ENCODE data around the gene REEP1. TPM values are rescaled to one million over a fixed set of nuclear protein-coding genes. Genes with fewer than 3 reads are reported as not detected.

Gene REEP1
- 36.9 TPM for polyA plus RNA-seq
- long read RNA-seq, donor 1, partial matches to known transcripts, result 7 of 10 reads
- long read RNA-seq, donor 1, other reads (novel, unspliced or antisense), result 0 of 10 reads
- long read RNA-seq, donor 2, transcript REEP1-201 (7 exons, 3,857 nt), result major isoform, 7 of 7 reads
- long read RNA-seq, donor 2, partial matches to known transcripts, result 0 of 7 reads
- long read RNA-seq, donor 2, other reads (novel, unspliced or antisense), result 0 of 7 reads
- long read RNA-seq, donor 3, result 0 reads
- long read RNA-seq, donor 4, partial matches to known transcripts, result 0 of 1 reads
- long read RNA-seq, donor 4, other reads (novel, unspliced or antisense), result 0 of 1 reads
- long read RNA-seq, donor 5, transcript REEP1-201 (7 exons, 3,857 nt), result major isoform, 7 of 7 reads
- long read RNA-seq, donor 5, partial matches to known transcripts, result 0 of 7 reads
- long read RNA-seq, donor 5, other reads (novel, unspliced or antisense), result 0 of 7 reads
- long read RNA-seq, donor 6, transcript REEP1-201 (7 exons, 3,857 nt), result major isoform, 6 of 6 reads
- long read RNA-seq, donor 6, partial matches to known transcripts, result 0 of 6 reads
- long read RNA-seq, donor 6, other reads (novel, unspliced or antisense), result 0 of 6 reads
- long read RNA-seq, donor 7, transcript REEP1-201 (7 exons, 3,857 nt), result major isoform, 6 of 6 reads
- long read RNA-seq, donor 7, partial matches to known transcripts, result 0 of 6 reads
- long read RNA-seq, donor 7, other reads (novel, unspliced or antisense), result 0 of 6 reads
- long read RNA-seq, donor 8, transcript REEP1-201 (7 exons, 3,857 nt), result major isoform, 10 of 10 reads
- long read RNA-seq, donor 8, partial matches to known transcripts, result 0 of 10 reads
- long read RNA-seq, donor 8, other reads (novel, unspliced or antisense), result 0 of 10 reads
- long read RNA-seq, donor 9, transcript REEP1-201 (7 exons, 3,857 nt), result major isoform, 10 of 11 reads
- long read RNA-seq, donor 9, partial matches to known transcripts, result 0 of 11 reads
- long read RNA-seq, donor 9, other reads (novel, unspliced or antisense), result 0 of 11 reads
- long read RNA-seq, donor 10, transcript REEP1-201 (7 exons, 3,857 nt), result major isoform, 19 of 20 reads
- long read RNA-seq, donor 10, partial matches to known transcripts, result 0 of 20 reads
- long read RNA-seq, donor 10, other reads (novel, unspliced or antisense), result 0 of 20 reads
- long read RNA-seq, donor 11, transcript REEP1-201 (7 exons, 3,857 nt), result major isoform, 6 of 6 reads
- long read RNA-seq, donor 11, partial matches to known transcripts, result 0 of 6 reads
- long read RNA-seq, donor 11, other reads (novel, unspliced or antisense), result 0 of 6 reads

- no CpG with 5 or more reads among the region's 87 CpGs for WGBS (ENCODE audit: insufficient coverage, low lambda C conversion rate)
- no peaks in the 10 kb centered on the region for H3K36me3 ChIP-seq (ENCODE audit: control insufficient read depth, insufficient read depth, low read length)
- peak within 1 kb of the TSS; percentile 52 for H3K4me3 ChIP-seq (ENCODE audit: low read length)
- H3K27me3 ChIP-seq (ENCODE audit: control insufficient read depth, insufficient read depth, low read length), result peaks cover 30% of the 10 kb centered on the region
- peaks cover 6% of the 10 kb centered on the region for H3K9me3 ChIP-seq (ENCODE audit: control insufficient read depth, low read depth, low read length)
- H3K4me1 ChIP-seq (ENCODE audit: control insufficient read depth, insufficient read depth, low read length), result peaks cover 10% of the 10 kb centered on the region
- H3K27ac ChIP-seq (ENCODE audit: low read length), result no peak within 1 kb of the TSS
- no peak for DNase-seq
These were observed at the start of gene REEP1 for GRCh38 chr2:86337244-86337835. Gene REEP1, minus strand, starts transcription at chr2:86337626. Its CDS starts 116 bp downstream, at chr2:86337510.

- H3K4me1 ChIP-seq (ENCODE audit: control insufficient read depth, insufficient read depth, low read length), result no peaks in the 10 kb centered on the region
- no peaks in the 10 kb centered on the region for H3K27me3 ChIP-seq (ENCODE audit: control insufficient read depth, insufficient read depth, low read length)
- no peak for DNase-seq
- WGBS (ENCODE audit: insufficient coverage, low lambda C conversion rate), result no CpG with 5 or more reads among the region's 1 CpG
- no peak overlapping the region for H3K27ac ChIP-seq (ENCODE audit: low read length)
- no peak overlapping the region for H3K4me3 ChIP-seq (ENCODE audit: low read length)
- no peaks in the 10 kb centered on the region for H3K9me3 ChIP-seq (ENCODE audit: control insufficient read depth, low read depth, low read length)
- no peaks in the 10 kb centered on the region for H3K36me3 ChIP-seq (ENCODE audit: control insufficient read depth, insufficient read depth, low read length)
These were observed 46.4 kb upstream of the REEP1 start for GRCh38 chr2:86383844-86384243.

- H3K9me3 ChIP-seq (ENCODE audit: control insufficient read depth, low read depth, low read length), result no peaks in the 10 kb centered on the region
- H3K4me1 ChIP-seq (ENCODE audit: control insufficient read depth, insufficient read depth, low read length), result no peaks in the 10 kb centered on the region
- H3K27me3 ChIP-seq (ENCODE audit: control insufficient read depth, insufficient read depth, low read length), result no peaks in the 10 kb centered on the region
- H3K4me3 ChIP-seq (ENCODE audit: low read length), result no peak overlapping the region
- no peak for DNase-seq
- no CpG with 5 or more reads among the region's 2 CpGs for WGBS (ENCODE audit: insufficient coverage, low lambda C conversion rate)
- H3K27ac ChIP-seq (ENCODE audit: low read length), result no peak overlapping the region
- no peaks in the 10 kb centered on the region for H3K36me3 ChIP-seq (ENCODE audit: control insufficient read depth, insufficient read depth, low read length)
These were observed 45.3 kb upstream of the REEP1 start for GRCh38 chr2:86382698-86383097.

- Histone ChIP-seq H3K27ac (ENCODE audit: low read length) (no peak overlapping the region), H3K9me3 (ENCODE audit: control insufficient read depth, low read depth, low read length) (no peaks in the 10 kb centered on the region), H3K36me3 (ENCODE audit: control insufficient read depth, insufficient read depth, low read length) (no peaks in the 10 kb centered on the region), H3K4me1 (ENCODE audit: control insufficient read depth, insufficient read depth, low read length) (no peaks in the 10 kb centered on the region), H3K4me3 (ENCODE audit: low read length) (no peak overlapping the region), H3K27me3 (ENCODE audit: control insufficient read depth, insufficient read depth, low read length) (no peaks in the 10 kb centered on the region)
- no peak for DNase-seq
- no CpG with 5 or more reads among the region's 2 CpGs for WGBS (ENCODE audit: insufficient coverage, low lambda C conversion rate)
These were observed 44.7 kb upstream of the REEP1 start for GRCh38 chr2:86382108-86382507.

GRCh38 chr2:86378469-86378868, 41.0 kb upstream of the REEP1 start:
- no peak overlapping the region for H3K4me3 ChIP-seq (ENCODE audit: low read length)
- H3K4me1 ChIP-seq (ENCODE audit: control insufficient read depth, insufficient read depth, low read length), result no peaks in the 10 kb centered on the region
- no peaks in the 10 kb centered on the region for H3K27me3 ChIP-seq (ENCODE audit: control insufficient read depth, insufficient read depth, low read length)
- DNase-seq, result no peak
- no CpG with 5 or more reads among the region's 4 CpGs for WGBS (ENCODE audit: insufficient coverage, low lambda C conversion rate)
- H3K9me3 ChIP-seq (ENCODE audit: control insufficient read depth, low read depth, low read length), result no peaks in the 10 kb centered on the region
- no peaks in the 10 kb centered on the region for H3K36me3 ChIP-seq (ENCODE audit: control insufficient read depth, insufficient read depth, low read length)
- no peak overlapping the region for H3K27ac ChIP-seq (ENCODE audit: low read length)

GRCh38 chr2:86375623-86376022, 38.2 kb upstream of the REEP1 start:
- no peak for DNase-seq
- Histone ChIP-seq H3K4me3 (ENCODE audit: low read length) (no peak overlapping the region), H3K9me3 (ENCODE audit: control insufficient read depth, low read depth, low read length) (no peaks in the 10 kb centered on the region), H3K36me3 (ENCODE audit: control insufficient read depth, insufficient read depth, low read length) (no peaks in the 10 kb centered on the region), H3K27me3 (ENCODE audit: control insufficient read depth, insufficient read depth, low read length) (no peaks in the 10 kb centered on the region), H3K4me1 (ENCODE audit: control insufficient read depth, insufficient read depth, low read length) (peaks cover 6% of the 10 kb centered on the region), H3K27ac (ENCODE audit: low read length) (no peak overlapping the region)
- no CpG with 5 or more reads among the region's 1 CpG for WGBS (ENCODE audit: insufficient coverage, low lambda C conversion rate)

GRCh38 chr2:86372641-86373502, 35.4 kb upstream of the REEP1 start:
- WGBS (ENCODE audit: insufficient coverage, low lambda C conversion rate), result no CpG with 5 or more reads among the region's 4 CpGs
- H3K4me3 ChIP-seq (ENCODE audit: low read length), result no peak overlapping the region
- H3K4me1 ChIP-seq (ENCODE audit: control insufficient read depth, insufficient read depth, low read length), result peaks cover 14% of the 10 kb centered on the region
- H3K9me3 ChIP-seq (ENCODE audit: control insufficient read depth, low read depth, low read length), result no peaks in the 10 kb centered on the region
- H3K36me3 ChIP-seq (ENCODE audit: control insufficient read depth, insufficient read depth, low read length), result no peaks in the 10 kb centered on the region
- DNase-seq, result peak in 1 of 2 donors; percentile 53
- no peak overlapping the region for H3K27ac ChIP-seq (ENCODE audit: low read length)
- no peaks in the 10 kb centered on the region for H3K27me3 ChIP-seq (ENCODE audit: control insufficient read depth, insufficient read depth, low read length)

- Histone ChIP-seq H3K27ac (ENCODE audit: low read length) (no peak overlapping the region), H3K9me3 (ENCODE audit: control insufficient read depth, low read depth, low read length) (no peaks in the 10 kb centered on the region), H3K4me3 (ENCODE audit: low read length) (no peak overlapping the region), H3K27me3 (ENCODE audit: control insufficient read depth, insufficient read depth, low read length) (no peaks in the 10 kb centered on the region), H3K36me3 (ENCODE audit: control insufficient read depth, insufficient read depth, low read length) (no peaks in the 10 kb centered on the region), H3K4me1 (ENCODE audit: control insufficient read depth, insufficient read depth, low read length) (peaks cover 21% of the 10 kb centered on the region)
- whole genome bisulfite sequencing (ENCODE audit: insufficient coverage, low lambda C conversion rate), result no CpG with 5 or more reads among the region's 4 CpGs
- no peak for DNase-seq
These were observed 34.7 kb upstream of the REEP1 start for GRCh38 chr2:86372133-86372532.

GRCh38 chr2:86371527-86371926, 34.1 kb upstream of the REEP1 start:
- peak in 1 of 2 donors; percentile 31 for DNase-seq
- H3K27me3 ChIP-seq (ENCODE audit: control insufficient read depth, insufficient read depth, low read length), result no peaks in the 10 kb centered on the region
- WGBS (ENCODE audit: insufficient coverage, low lambda C conversion rate), result no CpG with 5 or more reads among the region's 4 CpGs
- H3K9me3 ChIP-seq (ENCODE audit: control insufficient read depth, low read depth, low read length), result no peaks in the 10 kb centered on the region
- H3K36me3 ChIP-seq (ENCODE audit: control insufficient read depth, insufficient read depth, low read length), result no peaks in the 10 kb centered on the region
- H3K4me3 ChIP-seq (ENCODE audit: low read length), result no peak overlapping the region
- peak overlapping the region; percentile 9 for H3K27ac ChIP-seq (ENCODE audit: low read length)
- peaks cover 27% of the 10 kb centered on the region for H3K4me1 ChIP-seq (ENCODE audit: control insufficient read depth, insufficient read depth, low read length)
